GM18867 (cell line): Measurements from ENCODE around the gene CPNE7.
"Not testable (repeated sequence)": the region's sequence is repeated elsewhere in the genome, so short reads cannot be mapped to it uniquely, and the experiment has no call there.

ENCODE experiments used
- ATAC-seq: cut with Tn5 transposase; IDR thresholded peaks from one replicate; pipeline ENCODE4 v1.9.1; 2021; ENCODE audit warnings: mild to moderate bottlenecking, moderate library complexity; ENCODE audit not compliant: unreplicated experiment

Gene CPNE7

GRCh38 chr16:89582614-89583196 lies 7.1 kb downstream of the CPNE7 start:
- ATAC-seq, result no peak

GRCh38 chr16:89583197-89583894 lies 7.8 kb downstream of the CPNE7 start:
- ATAC-seq, result no peak

GRCh38 chr16:89583895-89584644 lies 8.5 kb downstream of the CPNE7 start:
- no peak for ATAC-seq

- no peak for ATAC-seq
These were observed 9.4 kb downstream of the CPNE7 start for GRCh38 chr16:89584768-89585549.

GRCh38 chr16:89586218-89586617 lies 10.7 kb downstream of the CPNE7 start:
- ATAC-seq, result no peak

GRCh38 chr16:89586853-89587252 lies 11.3 kb downstream of the CPNE7 start:
- ATAC-seq, result no peak

- ATAC-seq, result not testable (repeated sequence)
These were observed 12.1 kb downstream of the CPNE7 start for GRCh38 chr16:89587676-89588075.

GRCh38 chr16:89588413-89589109 lies 13.0 kb downstream of the CPNE7 start:
- no peak for ATAC-seq

- ATAC-seq, result no peak
These were observed 13.8 kb downstream of the CPNE7 start for GRCh38 chr16:89589241-89589926.

- no peak for ATAC-seq
These were observed 18.3 kb downstream of the CPNE7 start for GRCh38 chr16:89593841-89594240.

GRCh38 chr16:89595330-89596060 lies 19.9 kb downstream of the CPNE7 start:
- ATAC-seq, result no peak

GRCh38 chr16:89596061-89596689 lies 20.6 kb downstream of the CPNE7 start:
- no peak for ATAC-seq

GRCh38 chr16:89596957-89597649 lies 21.5 kb downstream of the CPNE7 start:
- no peak for ATAC-seq

- no peak for ATAC-seq
These were observed 22.6 kb downstream of the CPNE7 start for GRCh38 chr16:89598199-89598598.

GRCh38 chr16:89599451-89599858 lies 23.9 kb downstream of the CPNE7 start:
- ATAC-seq, result no peak

- ATAC-seq, result no peak
These were observed 24.3 kb downstream of the CPNE7 start for GRCh38 chr16:89599902-89600301.

GRCh38 chr16:89600427-89600826 lies 24.9 kb downstream of the CPNE7 start:
- no peak for ATAC-seq

GRCh38 chr16:89600956-89601355 lies 25.4 kb downstream of the CPNE7 start:
- no peak for ATAC-seq
